Endodermal cell (in vitro differentiated cells): ENCODE results near the gene ATP5F1B. TPM values are rescaled to one million over a fixed set of nuclear protein-coding genes. Genes with fewer than 3 reads are reported as not detected.

Experiments
- DNase-seq: peaks from one replicate; pipeline ENCODE4 v3.0.0-alpha.2; 2017
- H3K27ac ChIP-seq: 2 replicates; pipeline ENCODE4 v1.5.1; 2013; ENCODE audit warnings: mild to moderate bottlenecking, low read depth, low read length, moderate library complexity
- H3K27me3 ChIP-seq: 2 replicates; pipeline ENCODE4 v1.6.1; 2013; ENCODE audit warnings: mild to moderate bottlenecking, low read length, moderate library complexity; ENCODE audit not compliant: insufficient read depth, control insufficient read depth, poor library complexity, severe bottlenecking
- H3K36me3 ChIP-seq: 2 replicates; pipeline ENCODE4 v1.7.0; 2013; ENCODE audit warnings: mild to moderate bottlenecking, low read length, moderate library complexity; ENCODE audit not compliant: control insufficient read depth, insufficient read depth
- H3K4me1 ChIP-seq: one replicate; pipeline ENCODE4 v1.7.0; 2013; ENCODE audit warnings: low read length; ENCODE audit not compliant: control insufficient read depth, insufficient read depth
- H3K4me3 ChIP-seq: 2 replicates; pipeline ENCODE4 v1.5.1; 2013; ENCODE audit warnings: mild to moderate bottlenecking, low read length, moderate library complexity
- H3K9ac ChIP-seq: 2 replicates; pipeline ENCODE4 v1.6.1; 2013; ENCODE audit warnings: mild to moderate bottlenecking, low read length, moderate library complexity; ENCODE audit not compliant: poor library complexity, severe bottlenecking; ENCODE audit errors: extremely low read depth
- H3K9me3 ChIP-seq: 2 replicates; pipeline ENCODE4 v1.6.1; 2013; ENCODE audit warnings: mild to moderate bottlenecking, low read length, moderate library complexity; ENCODE audit not compliant: control insufficient read depth
- H3K27ac Mint-ChIP-seq: 2 replicates; pipeline ENCODE4 v1.8.0; 2020; ENCODE audit warnings: mixed read lengths
- H3K27me3 Mint-ChIP-seq: 2 replicates; pipeline ENCODE4 v1.8.0; 2021; ENCODE audit warnings: mild to moderate bottlenecking, mixed read lengths; ENCODE audit not compliant: insufficient read depth
- H3K36me3 Mint-ChIP-seq: 2 replicates; pipeline ENCODE4 v1.8.0; 2020; ENCODE audit warnings: low read depth, mixed read lengths
- H3K4me1 Mint-ChIP-seq: 2 replicates; pipeline ENCODE4 v1.8.0; 2020; ENCODE audit warnings: mixed read lengths
- H3K4me3 Mint-ChIP-seq: 2 replicates; pipeline ENCODE4 v1.8.0; 2020; ENCODE audit warnings: mild to moderate bottlenecking, moderate library complexity, mixed read lengths
- H3K9me3 Mint-ChIP-seq: 2 replicates; pipeline ENCODE4 v1.8.0; 2020; ENCODE audit warnings: mild to moderate bottlenecking, mixed read lengths
- CTCF ChIP-seq: fragments of 200-600 bp; sonication (generic); conservative IDR thresholded peaks from 2 replicates; pipeline ENCODE4 v1.5.0; 2021; ENCODE audit warnings: antibody characterized with exemption, mild to moderate bottlenecking
- WGBS, 2 experiments: methylation state at CpG; one replicate each; pipeline versions ENCODE4 v1.1.5 to v1.1.7; 2013; ENCODE audit warnings: missing lambda C conversion rate in 2 of 2, mixed read lengths in 1 of 2; ENCODE audit not compliant: insufficient coverage in 1 of 2, insufficient read length in 1 of 2; 5-methylcytosine and 5-hydroxymethylcytosine counted together
- total RNA-seq, 2 donors: library from RNA; stranded (reverse); fragmentation: NEBNext Ultra II Directional in 1 of 2; extraction: Animal tissue kit (Norgen Biotek cat#: 25700) in 1 of 2; gene quantifications; 2 replicates in 1 of 2; 3 replicates in 1 of 2; pipeline ENCODE4 v1.2.1, GENCODE V29; 2021

The ATP5F1B gene
- total RNA-seq, 2 donors from 2014 or later, result 653 to 681 TPM

DNA sequence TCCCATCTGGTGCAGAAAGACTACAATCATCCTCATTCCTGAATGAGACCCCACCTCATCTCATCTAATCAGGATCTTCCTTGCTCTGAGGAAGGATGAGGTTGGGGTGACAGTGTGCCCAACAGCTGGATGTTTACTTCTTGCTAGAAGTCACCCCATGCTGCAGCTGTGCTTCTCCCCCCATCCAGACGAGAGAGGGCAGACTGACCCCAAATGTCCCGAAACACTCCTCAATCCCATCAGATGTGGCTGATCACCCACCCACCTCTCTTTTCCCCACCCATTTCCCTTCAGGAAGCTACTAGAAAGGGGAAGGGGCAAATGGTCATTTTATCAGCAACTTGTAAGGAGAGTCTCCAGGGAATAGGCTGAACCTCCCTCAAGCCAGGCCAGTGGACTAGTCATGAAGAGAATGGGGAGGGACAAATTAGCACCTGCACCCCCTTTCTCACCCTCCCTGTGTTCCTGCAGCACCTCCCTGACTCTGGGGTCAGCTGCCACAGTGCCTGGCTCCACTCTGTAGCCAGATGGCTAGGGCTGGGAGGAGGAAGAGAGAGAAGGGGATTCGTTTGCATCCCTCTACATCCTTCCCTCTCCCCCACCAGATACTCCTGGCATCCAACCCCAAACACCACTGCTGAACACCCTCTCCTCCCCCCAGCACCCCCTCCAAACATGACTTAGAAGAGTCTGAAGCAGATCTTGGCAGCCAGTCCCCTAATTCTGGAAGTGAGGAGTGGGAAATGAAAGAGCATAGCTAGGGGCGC, 12.9 kb downstream of the ATP5F1B start:
- no peaks in the 10 kb centered on the region for H3K9me3 Mint-ChIP-seq
- no peak overlapping the region for H3K27ac Mint-ChIP-seq
- Histone ChIP-seq H3K4me1 (peaks cover 10% of the 10 kb centered on the region), H3K9me3 (no peaks in the 10 kb centered on the region), H3K9ac (no peak overlapping the region), H3K27me3 (no peaks in the 10 kb centered on the region), H3K27ac (peak overlapping the region; percentile 66), H3K36me3 (peaks cover 8% of the 10 kb centered on the region), H3K4me3 (peak overlapping the region; percentile 98)
- peaks cover 9% of the 10 kb centered on the region for H3K36me3 Mint-ChIP-seq
- 94 to 100% methylated on average over 1 to 3 of the region's 4 CpGs for WGBS, 2 experiments
- H3K4me1 Mint-ChIP-seq, result peaks cover 58% of the 10 kb centered on the region
- no peak for TF ChIP-seq CTCF
- DNase-seq, result peak; percentile 59
- peak overlapping the region; percentile 92 for H3K4me3 Mint-ChIP-seq
- no peaks in the 10 kb centered on the region for H3K27me3 Mint-ChIP-seq

GRCh38 chr12:56631790-56632700, 13.7 kb downstream of the ATP5F1B start:
- Mint-ChIP-seq H3K27me3 (no peaks in the 10 kb centered on the region), H3K36me3 (peaks cover 3% of the 10 kb centered on the region), H3K4me1 (peaks cover 50% of the 10 kb centered on the region), H3K4me3 (peak overlapping the region; percentile 92), H3K9me3 (no peaks in the 10 kb centered on the region), H3K27ac (no peak overlapping the region)
- Histone ChIP-seq H3K36me3 (peaks cover 5% of the 10 kb centered on the region), H3K4me1 (peaks cover 10% of the 10 kb centered on the region), H3K27me3 (no peaks in the 10 kb centered on the region), H3K4me3 (peak overlapping the region; percentile 98), H3K9me3 (no peaks in the 10 kb centered on the region), H3K27ac (peak overlapping the region; percentile 66), H3K9ac (no peak overlapping the region)
- TF ChIP-seq CTCF, result no peak
- peak; percentile 90 for DNase-seq
- 12% methylated on average over 13 of the region's 13 CpGs; no CpG with 5 or more reads in 1 of the 2 experiments for WGBS, 2 experiments

DNA sequence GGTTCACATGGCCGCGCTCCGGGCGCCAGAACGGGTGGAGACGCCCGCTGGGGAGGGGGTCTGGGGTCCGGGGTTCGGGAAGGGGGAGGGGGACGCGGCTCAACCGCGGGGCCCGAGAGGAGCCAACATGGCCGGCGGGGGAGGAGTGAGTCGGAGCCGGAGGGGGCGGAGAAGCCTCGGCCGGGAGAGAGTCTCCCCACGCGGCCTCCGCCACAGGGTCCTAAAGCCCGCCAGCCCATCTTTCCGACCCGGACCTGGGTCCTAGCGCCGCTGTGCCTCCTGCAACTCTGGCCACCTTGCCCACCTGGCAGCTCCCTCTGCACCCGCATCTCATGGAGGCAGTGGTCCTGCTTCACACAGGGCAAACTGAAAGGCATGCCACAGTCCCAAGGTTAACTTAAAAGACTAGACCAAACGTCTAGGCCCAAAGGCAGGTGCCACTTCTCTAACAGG, 15.6 kb downstream of the ATP5F1B start, which contains the start of gene BAZ2A:
Gene BAZ2A (minus strand): TSS at position 147 of the 453 bp plus-strand sequence. CDS start 12,796 bp downstream, outside the sequence.
- Mint-ChIP-seq H3K36me3 (peaks cover 15% of the 10 kb centered on the region), H3K4me1 (peaks cover 45% of the 10 kb centered on the region), H3K4me3 (peak within 1 kb of the TSS; percentile 97), H3K9me3 (no peaks in the 10 kb centered on the region), H3K27me3 (no peaks in the 10 kb centered on the region), H3K27ac (peak within 1 kb of the TSS; percentile 91)
- TF ChIP-seq CTCF, result no peak
- H3K36me3 ChIP-seq, result peaks cover 19% of the 10 kb centered on the region
- DNase-seq, result peak; percentile 99
- H3K4me3 ChIP-seq, result peak within 1 kb of the TSS; percentile 87
- no peaks in the 10 kb centered on the region for H3K27me3 ChIP-seq
- H3K9me3 ChIP-seq, result no peaks in the 10 kb centered on the region
- peak within 1 kb of the TSS; percentile 50 for H3K9ac ChIP-seq
- H3K4me1 ChIP-seq, result peaks cover 10% of the 10 kb centered on the region
- H3K27ac ChIP-seq, result peak within 1 kb of the TSS; percentile 49
- 2 to 13% methylated on average over 7 to 31 of the region's 31 CpGs for WGBS, 2 experiments
